Tibial nerve (tissue), 4 donors: Measurements from ENCODE around the gene CYTH2.

Experiments
- CTCF ChIP-seq, 5 experiments: fragments of 200-600 bp in 3 of 5; fragments of 450-650 bp in 2 of 5; sonication (generic) in 3 of 5; IDR thresholded peaks; one replicate each; pipeline ENCODE4 v1.5.1; 2016 to 2019; ENCODE audit warnings: antibody characterized with exemption in 5 of 5, mild to moderate bottlenecking in 3 of 5, moderate library complexity in 2 of 5
- EP300 ChIP-seq, 2 donors: sonication (generic); formaldehyde crosslinking; IDR thresholded peaks; one replicate each; pipeline ENCODE4 v1.6.1; 2017; ENCODE audit warnings: antibody characterized with exemption in 2 of 2, mild to moderate bottlenecking in 1 of 2

GRCh38 chr19:48448563-48448962, 20.6 kb upstream of the CYTH2 start:
- TF ChIP-seq CTCF (IDR thresholded peaks at IDR 0.05) (no peak), EP300 (IDR thresholded peaks at IDR 0.05) (no peak)
